WTC11 (cell line): ENCODE results near the gene SYCP2. TPM values are rescaled to one million over a fixed set of nuclear protein-coding genes. Genes with fewer than 3 reads are reported as not detected.

Source experiments
- ATAC-seq: fragments of 200-7000 bp; cut with Tn5 transposase; 2 replicates; pipeline ENCODE4 v1.10.0; 2021; ENCODE audit warnings: mild to moderate bottlenecking, moderate library complexity
- CTCF ChIA-PET: fragments of 300-600 bp; sonication (Branson Sonifier 250); formaldehyde crosslinking; loops from one replicate; lab custom pipeline; 2021; ENCODE audit warnings: antibody characterized with exemption; lab: Charles Lee
- POLR2A ChIA-PET: fragments of 350-600 bp; sonication (Branson Sonifier 250); formaldehyde crosslinking; loops from one replicate; lab custom pipeline; 2021; ENCODE audit warnings: antibody characterized with exemption; lab: Charles Lee
- DNase-seq: peaks from one replicate; pipeline ENCODE4 v3.0.0; 2021; ENCODE audit warnings: low spot score
- H3K27ac Mint-ChIP-seq: 2 replicates; pipeline ENCODE4 v1.8.0; 2021; ENCODE audit warnings: mixed read lengths
- H3K27me3 Mint-ChIP-seq: 2 replicates; pipeline ENCODE4 v1.8.0; 2021; ENCODE audit warnings: low read depth, mild to moderate bottlenecking, moderate library complexity, mixed read lengths
- H3K36me3 Mint-ChIP-seq: 2 replicates; pipeline ENCODE4 v1.8.0; 2021; ENCODE audit warnings: mixed read lengths
- H3K4me1 Mint-ChIP-seq: 2 replicates; pipeline ENCODE4 v1.8.0; 2022; ENCODE audit warnings: mixed read lengths
- H3K4me3 Mint-ChIP-seq: 2 replicates; pipeline ENCODE4 v1.8.0; 2021; ENCODE audit warnings: mild to moderate bottlenecking, moderate library complexity, mixed read lengths
- H3K9me3 Mint-ChIP-seq: 2 replicates; pipeline ENCODE4 v1.8.0; 2021; ENCODE audit warnings: mixed read lengths
- CBFB ChIP-seq: sonication (generic); formaldehyde crosslinking; IDR thresholded peaks from 2 replicates; pipeline ENCODE4 v1.8.1; 2022; ENCODE audit warnings: mild to moderate bottlenecking, low read depth, missing genetic modification reagents
- FOXJ3 ChIP-seq: sonication (generic); formaldehyde crosslinking; IDR thresholded peaks from 2 replicates; pipeline ENCODE4 v1.9.0; 2021; ENCODE audit warnings: missing genetic modification reagents, mild to moderate bottlenecking, borderline replicate concordance
- FOXP1 ChIP-seq: sonication (generic); formaldehyde crosslinking; IDR thresholded peaks from 2 replicates; pipeline ENCODE4 v1.8.0; 2022; ENCODE audit warnings: missing genetic modification reagents, mild to moderate bottlenecking, moderate library complexity, borderline replicate concordance
- HMGA2 ChIP-seq: fragments of 250-450 bp; sonication (Bioruptor Pico); IDR thresholded peaks from 2 replicates; pipeline ENCODE4 v1.4.0; 2021; ENCODE audit warnings: mild to moderate bottlenecking, moderate library complexity
- IRF2 ChIP-seq: sonication (generic); formaldehyde crosslinking; IDR thresholded peaks from 2 replicates; pipeline ENCODE4 v1.8.0; 2022; ENCODE audit warnings: low read depth, missing genetic modification reagents, borderline replicate concordance
- JUN ChIP-seq: sonication (generic); formaldehyde crosslinking; IDR thresholded peaks from 2 replicates; pipeline ENCODE4 v1.8.0; 2023; ENCODE audit warnings: mild to moderate bottlenecking, missing genetic modification reagents
- NFYB ChIP-seq: sonication (generic); formaldehyde crosslinking; conservative IDR thresholded peaks from 2 replicates; pipeline ENCODE4 v1.8.0; 2022; ENCODE audit warnings: low read depth, missing genetic modification reagents
- NR1H2 ChIP-seq: sonication (generic); formaldehyde crosslinking; IDR thresholded peaks from 2 replicates; pipeline ENCODE4 v1.9.0; 2021; ENCODE audit warnings: mild to moderate bottlenecking, moderate library complexity, missing genetic modification reagents
- NR3C1 ChIP-seq: sonication (generic); formaldehyde crosslinking; conservative IDR thresholded peaks from 2 replicates; pipeline ENCODE4 v1.8.1; 2023; ENCODE audit warnings: low read depth, mild to moderate bottlenecking, missing genetic modification reagents
- OVOL2 ChIP-seq: fragments of 250-450 bp; sonication (Bioruptor Pico); IDR thresholded peaks from 2 replicates; pipeline ENCODE4 v1.9.0; 2021; ENCODE audit warnings: mild to moderate bottlenecking, borderline replicate concordance
- SMAD3 ChIP-seq: sonication (generic); formaldehyde crosslinking; IDR thresholded peaks from 2 replicates; pipeline ENCODE4 v1.8.0; 2022; ENCODE audit warnings: missing genetic modification reagents, mild to moderate bottlenecking, borderline replicate concordance
- TCF7 ChIP-seq: sonication (generic); formaldehyde crosslinking; IDR thresholded peaks from 2 replicates; pipeline ENCODE4 v1.8.0; 2022; ENCODE audit warnings: mild to moderate bottlenecking, low read depth, missing genetic modification reagents, moderate library complexity
- TP53 ChIP-seq: sonication (generic); formaldehyde crosslinking; IDR thresholded peaks from 2 replicates; pipeline ENCODE4 v1.8.1; 2023; ENCODE audit warnings: mild to moderate bottlenecking, missing genetic modification reagents
- ZNF121 ChIP-seq: sonication (generic); formaldehyde crosslinking; IDR thresholded peaks from 2 replicates; pipeline ENCODE4 v1.8.0; 2023; ENCODE audit warnings: missing genetic modification reagents
- ZNF317 ChIP-seq: sonication (generic); formaldehyde crosslinking; IDR thresholded peaks from 2 replicates; pipeline ENCODE4 v1.8.1; 2023; ENCODE audit warnings: low read depth, mild to moderate bottlenecking, moderate library complexity, missing genetic modification reagents, borderline replicate concordance
- ZNF396 ChIP-seq: fragments of 250-450 bp; sonication (Bioruptor Pico); IDR thresholded peaks from 2 replicates; pipeline ENCODE4 v1.8.0; 2021; ENCODE audit warnings: mild to moderate bottlenecking, moderate library complexity, borderline replicate concordance
- ZNF423 ChIP-seq: fragments of 250-450 bp; sonication (Bioruptor Pico); IDR thresholded peaks from 2 replicates; pipeline ENCODE4 v2.1.2; 2022; ENCODE audit warnings: mild to moderate bottlenecking, moderate library complexity
- total RNA-seq: library from RNA; stranded (reverse); gene quantifications from 3 replicates; pipeline ENCODE4 v1.2.3, GENCODE V29; 2021
- TF ChIP-seq, protein P1 (sequence below): sonication (generic); formaldehyde crosslinking; IDR thresholded peaks from 2 replicates; pipeline ENCODE4 v1.8.0; 2022; ENCODE audit warnings: mild to moderate bottlenecking, missing genetic modification reagents
- TF ChIP-seq, protein P2 (sequence below): sonication (generic); formaldehyde crosslinking; IDR thresholded peaks from 2 replicates; pipeline ENCODE4 v1.8.0; 2022; ENCODE audit warnings: mild to moderate bottlenecking, missing genetic modification reagents
- TF ChIP-seq, protein P3 (sequence below): sonication (generic); formaldehyde crosslinking; IDR thresholded peaks from 2 replicates; pipeline ENCODE4 v1.8.1; 2022; ENCODE audit warnings: low read depth, missing genetic modification reagents, borderline replicate concordance
- TF ChIP-seq, protein P4 (sequence below): sonication (generic); formaldehyde crosslinking; IDR thresholded peaks from 2 replicates; pipeline ENCODE4 v1.8.0; 2023; ENCODE audit warnings: missing genetic modification reagents
- TF ChIP-seq, protein P5 (sequence below): sonication (generic); formaldehyde crosslinking; IDR thresholded peaks from 2 replicates; pipeline ENCODE4 v1.8.1; 2023; ENCODE audit warnings: mild to moderate bottlenecking, missing genetic modification reagents

The SYCP2 gene
- total RNA-seq, 1 experiment from 2014 or later: 0.31 TPM

DNA sequence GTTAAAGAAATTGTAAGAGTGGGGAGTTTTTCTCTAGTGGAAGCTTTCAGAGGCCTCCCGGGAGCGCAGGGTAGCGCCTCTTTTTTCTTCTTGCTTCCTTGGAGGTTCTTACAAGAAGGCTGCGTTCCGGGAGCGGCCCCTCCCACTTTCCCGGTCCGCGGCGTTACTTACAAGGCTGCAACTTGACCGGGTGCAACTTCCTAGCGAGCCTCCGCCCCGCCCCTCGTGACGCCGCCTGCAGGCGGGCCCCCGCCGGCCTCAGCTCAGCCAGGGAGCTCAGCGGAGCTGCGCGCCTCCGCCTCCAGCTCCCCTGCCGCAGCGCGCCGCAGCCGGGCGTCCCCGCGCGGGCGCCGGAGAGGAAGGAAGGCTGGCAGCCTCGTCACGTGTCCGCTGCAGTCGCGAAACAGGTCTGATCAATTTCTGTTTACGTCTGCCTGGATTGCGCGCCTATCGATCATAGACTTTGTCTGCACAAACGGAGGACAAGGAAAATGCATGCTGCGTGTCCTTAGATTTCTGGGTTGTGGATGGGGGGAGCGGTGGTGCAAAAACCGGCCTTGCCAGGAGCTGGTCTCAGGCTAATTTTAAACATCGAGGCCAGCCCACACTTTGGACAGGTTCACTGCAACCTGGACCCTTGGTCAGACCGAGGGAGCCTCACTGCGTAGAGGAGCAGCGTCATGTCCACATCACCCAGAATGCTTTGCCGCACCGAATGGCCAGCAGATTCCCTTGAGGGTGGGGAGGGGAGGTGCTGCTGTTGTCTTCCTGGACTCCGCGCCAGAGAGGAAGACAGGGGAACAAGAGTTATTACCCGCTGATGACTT is 6.9 kb upstream of the SYCP2 start, which contains the start of the genes FAM217B and PPP1R3D (continued):
- TF ChIP-seq OVOL2 (CRISPR knock-in tag): no peak
- TF ChIP-seq, protein P1, sequence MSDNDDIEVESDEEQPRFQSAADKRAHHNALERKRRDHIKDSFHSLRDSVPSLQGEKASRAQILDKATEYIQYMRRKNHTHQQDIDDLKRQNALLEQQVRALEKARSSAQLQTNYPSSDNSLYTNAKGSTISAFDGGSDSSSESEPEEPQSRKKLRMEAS (CRISPR knock-in tag): peak; percentile 58; the same call in 1 of the 2 replicates
- TF ChIP-seq NR3C1: no peak
- no peak for TF ChIP-seq IRF2 (CRISPR knock-in tag)
- no peak for TF ChIP-seq HMGA2
- TF ChIP-seq, protein P2, sequence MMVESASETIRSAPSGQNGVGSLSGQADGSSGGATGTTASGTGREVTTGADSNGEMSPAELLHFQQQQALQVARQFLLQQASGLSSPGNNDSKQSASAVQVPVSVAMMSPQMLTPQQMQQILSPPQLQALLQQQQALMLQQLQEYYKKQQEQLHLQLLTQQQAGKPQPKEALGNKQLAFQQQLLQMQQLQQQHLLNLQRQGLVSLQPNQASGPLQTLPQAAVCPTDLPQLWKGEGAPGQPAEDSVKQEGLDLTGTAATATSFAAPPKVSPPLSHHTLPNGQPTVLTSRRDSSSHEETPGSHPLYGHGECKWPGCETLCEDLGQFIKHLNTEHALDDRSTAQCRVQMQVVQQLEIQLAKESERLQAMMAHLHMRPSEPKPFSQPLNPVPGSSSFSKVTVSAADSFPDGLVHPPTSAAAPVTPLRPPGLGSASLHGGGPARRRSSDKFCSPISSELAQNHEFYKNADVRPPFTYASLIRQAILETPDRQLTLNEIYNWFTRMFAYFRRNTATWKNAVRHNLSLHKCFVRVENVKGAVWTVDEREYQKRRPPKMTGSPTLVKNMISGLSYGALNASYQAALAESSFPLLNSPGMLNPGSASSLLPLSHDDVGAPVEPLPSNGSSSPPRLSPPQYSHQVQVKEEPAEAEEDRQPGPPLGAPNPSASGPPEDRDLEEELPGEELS: no peak
- no peak for TF ChIP-seq CBFB (CRISPR knock-in tag)

DNA sequence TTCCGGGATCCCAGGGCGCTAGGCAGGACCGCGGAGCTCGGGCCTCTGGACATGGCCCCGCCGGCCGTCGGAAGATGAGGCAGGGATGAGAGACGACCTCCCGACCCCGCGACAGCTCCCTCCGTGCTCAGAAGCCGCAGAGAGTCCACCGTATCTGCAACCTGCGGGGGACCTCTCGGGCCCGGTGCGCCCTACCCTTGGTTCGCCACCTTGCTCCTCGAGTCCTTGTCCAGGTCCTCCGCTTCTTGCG is 6.4 kb upstream of the SYCP2 start:
- H3K27me3 Mint-ChIP-seq: peaks cover 43% of the 10 kb centered on the region
- POLR2A ChIA-PET: interaction anchor here (1.1 kb wide), 1 partner anchor 54 kb away, joined by 5 read pairs; no protein-coding TSS in a partner anchor
- peaks cover 7% of the 10 kb centered on the region for H3K4me1 Mint-ChIP-seq
- H3K36me3 Mint-ChIP-seq: peaks cover 16% of the 10 kb centered on the region
- peak overlapping the region; percentile 77 for H3K4me3 Mint-ChIP-seq
- H3K27ac Mint-ChIP-seq: no peak overlapping the region
- DNase-seq (peak; percentile 40), ATAC-seq (peak; percentile 15)
- CTCF ChIA-PET: interaction anchor here (0.6 to 2.1 kb wide), 6 partner anchors 16 to 156 kb away, joined by 3 to 13 read pairs (median 4); no protein-coding TSS in a partner anchor
- H3K9me3 Mint-ChIP-seq: peaks cover 7% of the 10 kb centered on the region
- no peak for TF ChIP-seq ZNF317 (CRISPR knock-in tag)

DNA sequence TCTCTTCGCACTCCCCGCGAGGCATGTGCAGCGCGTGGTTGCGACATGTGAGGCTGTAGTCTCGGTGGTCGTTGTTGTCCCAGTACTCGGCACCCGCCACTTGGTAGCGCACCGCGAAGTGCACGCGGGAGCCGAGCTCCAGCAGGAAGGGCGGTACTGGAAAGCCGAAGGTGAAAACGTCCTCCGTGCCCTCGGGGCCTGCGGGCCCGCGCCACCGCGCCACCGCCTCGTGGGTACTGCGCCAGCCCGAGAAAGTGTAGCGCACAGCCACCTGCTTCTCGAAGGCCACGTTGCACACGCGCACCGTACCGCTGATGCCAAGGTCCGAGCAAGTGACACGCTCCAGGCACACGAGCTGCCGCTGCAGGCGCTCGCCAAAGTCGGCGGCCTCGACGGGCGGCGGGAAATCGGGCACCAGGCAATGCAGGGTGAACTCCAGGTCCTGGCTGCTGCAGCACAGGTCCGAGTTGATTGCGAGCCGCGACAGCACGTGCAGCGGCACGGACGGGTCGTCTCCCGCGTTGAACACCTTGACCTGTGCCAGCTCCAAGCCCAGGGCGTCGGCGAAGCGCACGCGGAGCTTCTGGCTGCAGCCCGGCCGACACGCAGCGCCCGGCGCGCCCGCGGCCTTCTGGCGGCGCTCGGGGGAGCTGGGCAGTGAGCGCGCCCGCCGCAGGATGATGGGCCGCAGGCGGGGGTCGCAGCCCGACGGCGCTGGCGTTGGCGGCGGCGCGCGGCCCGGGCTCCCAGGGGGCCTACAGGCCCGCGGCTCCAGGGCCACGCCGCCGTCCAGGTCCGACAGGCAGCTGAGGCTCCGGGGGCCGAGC is 5.8 kb upstream of the SYCP2 start:
- CTCF ChIA-PET: interaction anchor here (1.0 to 2.1 kb wide), 5 partner anchors 16 to 156 kb away, joined by 3 to 13 read pairs (median 4); no protein-coding TSS in a partner anchor
- ATAC-seq (peak; percentile 13), DNase-seq (peak; percentile 43)
- peak overlapping the region; percentile 77 for H3K4me3 Mint-ChIP-seq
- no peak overlapping the region for H3K27ac Mint-ChIP-seq
- POLR2A ChIA-PET: interaction anchor here (1.1 kb wide), 1 partner anchor 55 kb away, joined by 5 read pairs; no protein-coding TSS in a partner anchor
- peaks cover 7% of the 10 kb centered on the region for H3K4me1 Mint-ChIP-seq
- peaks cover 10% of the 10 kb centered on the region for H3K36me3 Mint-ChIP-seq
- H3K9me3 Mint-ChIP-seq: peaks cover 7% of the 10 kb centered on the region
- H3K27me3 Mint-ChIP-seq: peaks cover 47% of the 10 kb centered on the region
- peak; percentile 50; the same call in 1 of the 2 replicates for TF ChIP-seq NR1H2 (CRISPR knock-in tag)
- TF ChIP-seq TP53: peak; percentile 93; the same call in 1 of the 2 replicates
- peak; percentile 94 for TF ChIP-seq TCF7 (CRISPR knock-in tag)
- TF ChIP-seq FOXJ3 (CRISPR knock-in tag): no peak
- peak; percentile 83; the same call in 1 of the 2 replicates for TF ChIP-seq JUN
- TF ChIP-seq ZNF396 (CRISPR knock-in tag): no peak
- TF ChIP-seq FOXP1 (CRISPR knock-in tag): peak; percentile 99
- TF ChIP-seq, protein P2: peak; percentile 98
- TF ChIP-seq, protein P3, sequence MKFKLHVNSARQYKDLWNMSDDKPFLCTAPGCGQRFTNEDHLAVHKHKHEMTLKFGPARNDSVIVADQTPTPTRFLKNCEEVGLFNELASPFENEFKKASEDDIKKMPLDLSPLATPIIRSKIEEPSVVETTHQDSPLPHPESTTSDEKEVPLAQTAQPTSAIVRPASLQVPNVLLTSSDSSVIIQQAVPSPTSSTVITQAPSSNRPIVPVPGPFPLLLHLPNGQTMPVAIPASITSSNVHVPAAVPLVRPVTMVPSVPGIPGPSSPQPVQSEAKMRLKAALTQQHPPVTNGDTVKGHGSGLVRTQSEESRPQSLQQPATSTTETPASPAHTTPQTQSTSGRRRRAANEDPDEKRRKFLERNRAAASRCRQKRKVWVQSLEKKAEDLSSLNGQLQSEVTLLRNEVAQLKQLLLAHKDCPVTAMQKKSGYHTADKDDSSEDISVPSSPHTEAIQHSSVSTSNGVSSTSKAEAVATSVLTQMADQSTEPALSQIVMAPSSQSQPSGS (CRISPR knock-in tag): peak; percentile 58; the same call in 1 of the 2 replicates
- TF ChIP-seq, protein P4, sequence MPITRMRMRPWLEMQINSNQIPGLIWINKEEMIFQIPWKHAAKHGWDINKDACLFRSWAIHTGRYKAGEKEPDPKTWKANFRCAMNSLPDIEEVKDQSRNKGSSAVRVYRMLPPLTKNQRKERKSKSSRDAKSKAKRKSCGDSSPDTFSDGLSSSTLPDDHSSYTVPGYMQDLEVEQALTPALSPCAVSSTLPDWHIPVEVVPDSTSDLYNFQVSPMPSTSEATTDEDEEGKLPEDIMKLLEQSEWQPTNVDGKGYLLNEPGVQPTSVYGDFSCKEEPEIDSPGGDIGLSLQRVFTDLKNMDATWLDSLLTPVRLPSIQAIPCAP (CRISPR knock-in tag): peak; percentile 84
- no peak for TF ChIP-seq ZNF423 (CRISPR knock-in tag)
- 0 out of 2 replicates have a peak, but pooled peaks have one; percentile 31 for TF ChIP-seq ZNF121 (CRISPR knock-in tag)
- TF ChIP-seq, protein P5, sequence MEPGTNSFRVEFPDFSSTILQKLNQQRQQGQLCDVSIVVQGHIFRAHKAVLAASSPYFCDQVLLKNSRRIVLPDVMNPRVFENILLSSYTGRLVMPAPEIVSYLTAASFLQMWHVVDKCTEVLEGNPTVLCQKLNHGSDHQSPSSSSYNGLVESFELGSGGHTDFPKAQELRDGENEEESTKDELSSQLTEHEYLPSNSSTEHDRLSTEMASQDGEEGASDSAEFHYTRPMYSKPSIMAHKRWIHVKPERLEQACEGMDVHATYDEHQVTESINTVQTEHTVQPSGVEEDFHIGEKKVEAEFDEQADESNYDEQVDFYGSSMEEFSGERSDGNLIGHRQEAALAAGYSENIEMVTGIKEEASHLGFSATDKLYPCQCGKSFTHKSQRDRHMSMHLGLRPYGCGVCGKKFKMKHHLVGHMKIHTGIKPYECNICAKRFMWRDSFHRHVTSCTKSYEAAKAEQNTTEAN (CRISPR knock-in tag): peak; percentile 92
- TF ChIP-seq SMAD3: peak; percentile 92; the same call in 1 of the 2 replicates
- TF ChIP-seq ZNF317 (CRISPR knock-in tag): 0 out of 2 replicates have a peak, but pooled peaks have one; percentile 43
- TF ChIP-seq NFYB (CRISPR knock-in tag): peak; percentile 52; the same call in 1 of the 2 replicates
